ENCODE results near the gene PIRT. TPM values are rescaled to one million over a fixed set of nuclear protein-coding genes. Genes with fewer than 3 reads are reported as not detected.

Gene PIRT
- not detected in 5 replicates for total RNA-seq (2022; extraction: Qiagen RNA extraction)

DNA sequence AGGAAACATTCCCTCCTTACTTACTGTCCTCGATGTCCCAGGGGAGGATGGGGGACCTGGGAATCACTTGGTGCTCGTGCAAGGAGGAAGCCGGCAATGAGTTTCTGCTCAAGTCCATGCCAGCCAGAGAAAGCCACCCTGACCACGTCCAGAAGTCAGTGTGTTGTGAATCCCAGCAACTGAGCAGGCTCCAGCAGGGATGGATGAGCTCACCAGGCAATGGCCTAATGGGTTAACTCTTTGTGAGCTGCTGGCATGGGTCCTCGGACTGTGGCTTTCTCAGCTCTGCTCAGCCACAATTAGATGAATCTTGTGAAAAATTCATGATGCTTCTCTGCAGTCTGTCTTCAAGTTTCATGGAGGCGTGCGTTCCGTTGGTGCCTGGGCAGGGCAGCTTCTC lies at the start of gene PIRT:
Gene PIRT (minus strand): TSS at position 167 of the 400 bp plus-strand sequence. CDS start 12,442 bp downstream, outside the sequence.

DNA sequence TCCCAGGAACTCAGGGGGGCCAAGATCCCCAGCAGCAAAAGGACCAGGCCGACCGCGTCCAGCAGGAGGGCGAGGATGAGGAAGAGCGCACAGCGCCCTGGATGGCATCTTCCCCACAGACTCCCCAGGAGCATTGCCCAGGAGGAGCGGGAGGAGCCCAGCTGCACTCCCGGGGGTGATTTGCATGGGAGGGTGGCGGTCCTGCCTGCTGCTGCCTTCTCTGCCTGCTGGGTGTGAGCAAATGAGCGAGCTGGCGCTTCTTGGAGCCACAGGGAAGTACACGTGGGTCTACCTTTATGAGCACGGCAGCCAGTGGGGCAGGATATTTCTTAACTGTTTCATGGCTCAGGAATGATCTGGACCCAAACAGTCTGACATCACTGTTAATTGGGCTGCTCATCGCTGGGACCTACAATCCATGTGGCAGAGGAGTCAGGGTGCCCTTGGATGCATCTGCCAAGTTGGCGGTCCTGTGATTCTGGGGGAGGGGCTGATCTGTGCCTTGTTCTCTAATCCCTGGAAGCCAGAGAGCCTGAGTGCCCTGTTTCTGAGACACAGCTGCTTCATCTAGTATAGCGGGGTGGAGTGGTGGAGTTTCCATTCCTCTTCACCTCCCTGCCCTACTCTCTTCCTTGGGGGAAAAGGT lies 33.9 kb downstream of the PIRT start, which contains the start of gene TMEM238L:
Gene TMEM238L (minus strand): TSS at position 270 of the 646 bp plus-strand sequence. CDS start 136 bp downstream, at position 134.

Other genes with a start within 250 kb of the PIRT start
- gene MYH3, start 180.8 kb downstream of the PIRT start, total RNA-seq (2022; extraction: Qiagen RNA extraction), result 0.64 to 1.2 TPM (median 0.88 TPM) in 5 replicates
- gene SCO1, start 140.6 kb downstream of the PIRT start, total RNA-seq (2022; extraction: Qiagen RNA extraction), result 50.7 to 60.0 TPM (median 58.4 TPM) in 5 replicates
- gene ADPRM, start 140.5 kb downstream of the PIRT start, total RNA-seq (2022; extraction: Qiagen RNA extraction), result 5.6 to 8.8 TPM (median 8.1 TPM) in 5 replicates
- gene TMEM220, start 108.1 kb downstream of the PIRT start, total RNA-seq (2022; extraction: Qiagen RNA extraction), result 1.7 to 2.9 TPM (median 2.4 TPM) in 5 replicates
- gene TMEM238L, start 34.0 kb downstream of the PIRT start, total RNA-seq (2022; extraction: Qiagen RNA extraction), result not detected in 5 replicates